ENCODE results near the gene MIER1.
"Not testable (repeated sequence)": the region's sequence is repeated elsewhere in the genome, so short reads cannot be mapped to it uniquely, and the experiment has no call there.

MIER1 gene

DNA sequence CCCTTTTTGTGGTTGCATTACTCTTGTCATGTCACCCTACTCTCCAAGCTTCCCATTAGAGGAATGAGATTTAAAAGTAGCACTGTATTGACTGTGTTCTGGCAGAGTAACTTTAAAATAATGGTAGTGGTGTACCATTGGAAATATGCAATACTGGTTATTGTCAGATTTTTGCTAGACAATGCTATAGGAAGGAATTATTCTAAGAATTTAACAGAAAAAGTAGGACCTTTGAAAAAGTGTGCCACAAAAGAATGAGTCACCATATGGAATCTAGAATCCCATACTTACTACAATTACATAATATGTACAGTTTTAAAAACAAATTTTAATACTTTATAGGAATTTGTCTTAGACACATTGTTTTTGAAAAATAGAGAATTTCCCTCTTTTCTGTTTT is 13.8 kb downstream of the MIER1 start:
- no peak for DNase-seq

DNA sequence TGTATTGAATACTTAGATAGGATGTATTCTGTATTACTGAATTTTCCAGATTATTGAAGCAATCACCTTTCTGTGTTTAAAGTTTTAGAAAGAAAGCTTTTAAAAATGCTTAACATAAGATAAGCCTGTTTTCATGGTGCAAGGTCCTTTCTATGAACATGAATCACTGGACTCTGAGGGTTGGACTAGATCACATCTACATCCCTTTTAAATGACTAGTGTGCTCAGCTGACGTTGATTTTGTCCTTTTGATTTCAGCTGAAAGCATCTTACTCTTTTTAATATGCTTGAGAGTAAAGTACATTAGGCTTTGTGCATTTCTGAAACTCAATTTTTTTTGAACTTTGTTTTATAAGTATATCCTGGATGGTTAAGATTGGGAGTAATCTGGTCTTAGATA is 16.2 kb downstream of the MIER1 start:
- DNase-seq, result no peak

DNA sequence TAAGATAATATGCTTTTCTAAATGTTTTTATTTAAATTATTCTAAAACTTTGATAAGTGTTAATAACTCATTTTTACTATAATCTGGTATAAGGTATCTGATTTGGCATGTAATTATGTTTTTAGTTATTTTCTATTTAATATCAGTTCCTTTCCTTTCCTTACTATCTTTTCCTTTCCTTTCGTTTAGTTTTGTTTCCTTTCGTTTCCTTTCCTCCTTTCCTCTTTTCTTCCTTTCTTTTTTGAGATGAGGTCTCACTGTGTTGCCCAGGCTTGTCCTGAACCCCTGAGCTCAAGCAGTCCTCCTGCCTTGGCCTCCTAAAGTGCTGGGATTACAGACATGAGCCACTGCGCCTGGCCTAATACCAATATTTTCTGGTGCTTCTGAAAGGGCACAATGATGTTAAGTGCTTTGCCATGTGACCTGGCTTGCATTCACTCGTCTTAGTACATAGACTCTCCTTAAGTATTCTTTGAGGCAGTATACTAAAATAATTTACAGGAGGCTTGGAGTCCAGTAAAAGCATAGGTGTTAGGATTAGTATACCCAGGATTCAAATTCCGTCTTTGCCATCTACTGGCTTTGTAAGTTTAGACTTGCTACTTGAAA is 18.7 kb downstream of the MIER1 start:
- DNase-seq, result no peak

DNA sequence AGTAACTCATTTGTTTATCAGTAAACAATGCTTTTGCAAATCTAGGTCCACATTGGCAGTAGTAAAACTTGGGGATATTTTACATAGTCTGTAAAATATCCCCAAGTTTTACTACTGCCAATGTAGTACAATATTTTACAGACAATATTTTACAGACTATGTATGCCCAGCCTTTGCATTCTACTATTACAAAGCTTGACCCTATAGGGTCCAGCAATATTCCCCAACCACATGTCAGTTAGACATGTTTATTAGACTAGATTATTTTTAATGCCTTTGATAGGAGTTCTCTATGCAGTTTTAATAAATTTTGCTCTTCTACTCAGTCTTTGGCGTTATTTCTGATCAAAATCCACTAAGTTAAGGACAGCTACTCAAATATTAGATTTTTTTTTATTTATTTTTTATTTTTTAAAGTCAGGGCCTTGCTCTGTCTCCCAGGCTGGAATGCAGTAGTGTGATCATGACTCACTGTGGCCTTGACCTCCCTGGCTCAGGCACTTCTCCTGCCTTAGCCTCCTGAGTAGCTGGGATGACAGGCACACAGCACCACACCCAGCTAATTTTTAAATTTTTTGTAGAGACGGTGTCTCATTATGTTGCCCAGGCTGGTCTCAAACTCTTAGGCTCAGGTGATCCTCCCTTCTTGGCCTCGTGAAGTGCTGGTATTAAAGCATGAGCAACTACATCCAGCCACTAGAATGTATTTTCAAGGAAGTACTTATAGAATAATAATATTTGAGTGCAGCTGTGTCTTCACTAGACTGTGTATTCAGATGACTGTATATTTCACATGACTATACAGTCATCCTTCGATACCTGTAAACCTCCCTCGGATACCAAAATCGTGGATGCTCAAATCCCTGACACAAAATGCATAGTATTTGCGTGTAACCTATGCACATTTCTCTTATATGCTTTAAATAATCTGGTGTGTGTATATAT is 19.8 kb downstream of the MIER1 start:
- DNase-seq, result peak; percentile 34

DNA sequence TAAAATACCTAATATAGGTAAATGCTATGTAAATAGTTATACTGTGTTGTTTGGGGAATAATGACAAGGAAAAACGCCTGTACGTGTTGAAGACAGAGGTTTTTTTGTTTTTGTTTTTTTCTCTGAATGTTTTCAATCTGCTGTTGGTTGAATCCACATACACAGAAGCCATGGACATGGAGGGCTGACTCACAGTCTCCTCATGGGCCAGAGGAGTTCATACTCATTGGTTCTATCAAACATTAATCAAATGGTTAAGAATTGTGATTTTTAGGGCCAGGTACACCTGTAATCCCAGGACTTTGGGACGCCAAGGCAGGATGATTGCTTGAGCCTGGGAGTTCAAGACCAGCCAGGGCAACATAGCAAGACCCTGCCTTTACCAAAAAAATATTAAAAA is 20.5 kb downstream of the MIER1 start:
- no peak for DNase-seq

DNA sequence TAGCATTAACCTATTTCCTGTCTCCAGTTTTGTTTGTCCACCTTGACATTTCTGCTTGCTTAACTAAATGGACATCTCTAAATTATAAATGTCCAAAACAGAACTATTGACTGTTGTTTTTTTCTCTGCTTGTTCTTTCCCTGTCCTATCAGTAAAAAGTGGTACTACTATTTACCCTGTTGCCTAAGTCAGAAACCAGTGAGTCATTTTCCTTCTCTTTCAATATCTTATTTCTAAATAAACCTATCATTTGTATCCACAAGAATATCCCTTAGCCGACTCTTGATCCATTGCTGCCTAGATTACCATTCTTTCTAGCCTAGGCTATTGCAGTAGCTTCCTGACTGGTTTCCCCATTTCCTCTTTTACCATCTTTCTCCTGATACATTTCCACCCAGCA is 22.5 kb downstream of the MIER1 start:
- DNase-seq, result no peak

DNA sequence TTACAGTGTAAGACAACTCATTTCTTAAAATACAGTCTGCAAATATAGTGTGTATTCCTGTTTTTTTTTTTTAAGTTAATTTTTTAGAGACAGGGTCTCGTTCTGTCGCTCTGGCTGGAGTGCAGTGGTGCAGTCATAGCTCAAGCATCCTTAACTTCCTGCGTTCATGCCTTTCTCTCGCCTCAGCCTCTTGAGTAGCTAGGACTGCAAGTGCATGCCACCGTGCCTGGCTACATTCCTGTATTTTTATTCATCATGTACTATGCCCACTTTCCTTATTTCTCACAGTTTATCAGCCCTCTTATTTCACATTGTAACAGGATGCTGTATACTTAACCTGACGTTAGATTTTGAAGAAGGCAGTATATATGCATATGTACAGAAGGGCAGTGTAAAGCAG is 26.7 kb downstream of the MIER1 start:
- DNase-seq, result no peak

DNA sequence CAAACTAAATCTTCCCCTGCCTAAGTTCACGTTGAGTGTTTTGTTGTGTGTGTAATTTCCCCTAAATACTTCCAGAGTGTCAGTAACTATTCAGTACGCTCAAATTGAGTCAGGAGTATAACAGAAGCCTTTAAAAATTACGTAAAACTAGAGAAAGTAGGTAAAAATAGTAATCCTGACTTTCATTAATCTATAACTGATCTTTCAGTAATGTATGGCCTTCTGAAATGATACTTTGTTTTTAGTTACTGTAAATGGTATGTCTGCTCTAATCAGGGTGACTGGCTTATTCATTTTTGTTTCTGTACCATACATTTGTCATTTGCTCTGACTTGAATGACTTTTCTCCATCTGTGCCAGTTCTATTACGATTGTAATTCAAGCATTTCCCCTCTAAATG is 29.4 kb downstream of the MIER1 start:
- no peak for DNase-seq

DNA sequence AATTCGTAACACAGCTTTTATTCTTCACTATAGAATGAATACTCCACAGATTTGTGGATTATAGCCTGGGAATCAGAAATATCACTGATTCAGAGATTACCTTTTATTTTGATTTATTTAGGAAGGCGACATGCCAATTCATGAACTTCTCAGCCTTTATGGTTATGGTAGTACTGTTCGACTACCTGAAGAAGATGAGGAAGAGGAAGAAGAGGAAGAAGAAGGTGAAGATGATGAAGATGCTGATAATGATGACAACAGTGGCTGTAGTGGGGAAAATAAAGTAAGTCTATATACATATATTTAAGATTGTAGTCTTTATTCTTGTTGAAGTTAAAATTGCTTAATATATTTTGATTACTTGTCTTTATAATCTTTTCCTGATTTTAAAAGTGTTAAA is 33.1 kb downstream of the MIER1 start:
- no peak for DNase-seq

DNA sequence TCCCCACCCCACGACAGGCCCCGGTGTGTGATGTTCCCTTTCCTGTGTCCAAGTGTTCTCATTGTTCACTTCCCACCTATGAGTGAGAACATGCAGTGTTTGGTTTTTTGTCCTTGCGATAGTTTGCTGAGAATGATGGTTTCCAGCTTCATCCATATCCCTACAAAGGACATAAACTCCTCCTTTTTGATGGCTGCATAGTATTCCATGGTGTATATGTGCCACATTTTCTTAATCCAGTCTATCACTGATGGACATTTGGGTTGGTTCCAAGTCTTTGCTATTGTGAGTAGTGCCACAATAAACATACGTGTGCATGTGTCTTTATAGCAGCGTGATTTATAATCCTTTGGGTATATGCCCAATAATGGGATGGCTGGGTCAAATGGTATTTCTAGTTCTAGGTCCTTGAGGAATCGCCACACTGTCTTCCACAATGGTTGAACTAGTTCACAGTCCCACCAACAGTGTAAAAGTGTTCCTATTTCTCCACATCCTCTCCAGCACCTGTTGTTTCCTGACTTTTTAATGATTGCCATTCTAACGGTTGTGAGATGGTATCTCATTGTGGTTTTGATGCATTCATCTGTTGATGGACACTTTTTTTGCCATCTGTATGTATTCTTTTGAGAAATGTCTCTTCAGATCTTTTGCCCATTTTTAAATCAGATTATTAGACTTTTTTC is 41.5 kb downstream of the MIER1 start:
- not testable (repeated sequence) for DNase-seq

DNA sequence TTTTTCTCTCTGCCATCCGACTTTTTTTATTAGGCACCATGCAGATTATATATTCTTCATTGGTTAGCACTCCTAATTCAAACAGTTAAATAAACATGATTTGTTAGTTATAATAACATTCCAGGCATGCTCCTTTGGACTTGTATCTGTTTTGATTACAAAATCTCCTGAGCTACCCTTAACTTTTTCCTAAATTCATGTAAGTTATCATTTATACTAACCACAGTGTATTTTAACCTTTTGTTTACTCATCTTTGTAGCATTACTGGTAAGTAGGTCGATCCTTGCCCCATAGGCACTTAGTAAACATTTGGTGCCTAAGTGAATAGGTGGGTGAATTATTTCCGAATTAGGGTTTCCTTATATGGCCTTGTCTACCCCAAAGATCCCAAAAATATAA is 43.8 kb downstream of the MIER1 start:
- DNase-seq, result no peak

DNA sequence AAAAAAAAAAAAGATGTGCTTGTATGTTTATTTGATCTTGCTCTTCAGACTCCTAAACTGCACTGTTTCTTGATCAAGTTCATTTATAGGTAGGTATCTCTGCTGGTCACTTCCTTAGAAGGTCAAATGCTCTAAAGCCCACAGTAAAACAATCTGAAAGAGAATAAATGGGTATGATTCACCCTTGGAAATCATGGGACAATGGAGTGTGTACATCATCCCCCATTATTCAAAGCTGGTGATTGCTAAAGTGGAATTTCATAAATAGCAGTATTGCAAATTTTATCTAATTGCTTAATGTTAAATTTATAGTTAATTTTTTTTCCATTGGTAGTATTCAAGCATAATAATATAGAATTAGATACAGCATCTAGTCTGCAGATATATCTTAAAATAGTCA is 53.4 kb downstream of the MIER1 start:
- DNase-seq, result no peak

DNA sequence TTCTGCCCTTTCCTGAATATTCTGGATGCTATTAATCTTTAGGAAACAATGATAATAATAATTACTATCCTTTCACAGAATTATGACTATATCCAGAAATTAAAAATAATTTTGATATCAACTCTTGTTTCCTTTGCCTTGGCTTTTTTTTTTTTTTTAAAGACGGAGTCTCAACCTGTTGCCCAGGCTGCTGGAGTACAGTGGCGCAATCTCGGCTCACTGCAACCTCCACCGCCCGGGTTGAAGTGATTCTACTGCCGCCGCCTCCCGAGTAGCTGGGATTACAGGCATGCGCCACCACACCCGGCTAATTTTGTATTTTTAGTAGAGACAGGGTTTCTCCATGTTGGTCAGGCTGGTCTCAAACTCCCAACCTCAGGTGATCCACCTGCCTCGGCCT is 54.8 kb downstream of the MIER1 start:
- DNase-seq, result not testable (repeated sequence)

DNA sequence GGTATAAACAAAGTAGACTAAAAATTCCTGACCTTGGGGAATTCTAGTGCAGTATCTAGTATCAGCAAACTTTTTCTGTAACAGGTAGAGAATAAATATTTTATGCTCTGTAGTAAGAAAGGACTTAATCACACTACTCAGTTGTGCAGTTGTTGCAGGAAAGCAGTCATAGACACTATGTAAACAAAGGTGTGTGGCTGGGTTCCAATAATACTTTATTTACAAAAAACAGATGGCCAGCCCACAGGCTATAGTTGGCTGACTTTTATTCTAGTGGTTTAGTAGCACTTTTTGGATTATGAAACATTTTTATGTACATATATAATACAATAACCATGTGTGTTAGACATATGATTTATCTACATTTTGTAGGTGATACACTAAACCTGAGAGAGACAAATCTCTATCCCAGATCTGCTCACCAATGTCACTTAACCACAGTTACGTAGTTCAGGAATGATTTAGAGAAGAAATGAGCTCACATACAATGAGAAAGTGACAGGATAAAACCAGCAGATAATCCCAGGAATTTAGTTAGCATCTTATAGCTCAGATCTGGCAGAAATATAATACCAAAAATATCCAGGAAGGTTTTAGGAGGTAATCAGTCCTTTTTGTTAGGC is 56.1 kb downstream of the MIER1 start:
- DNase-seq, result no peak

DNA sequence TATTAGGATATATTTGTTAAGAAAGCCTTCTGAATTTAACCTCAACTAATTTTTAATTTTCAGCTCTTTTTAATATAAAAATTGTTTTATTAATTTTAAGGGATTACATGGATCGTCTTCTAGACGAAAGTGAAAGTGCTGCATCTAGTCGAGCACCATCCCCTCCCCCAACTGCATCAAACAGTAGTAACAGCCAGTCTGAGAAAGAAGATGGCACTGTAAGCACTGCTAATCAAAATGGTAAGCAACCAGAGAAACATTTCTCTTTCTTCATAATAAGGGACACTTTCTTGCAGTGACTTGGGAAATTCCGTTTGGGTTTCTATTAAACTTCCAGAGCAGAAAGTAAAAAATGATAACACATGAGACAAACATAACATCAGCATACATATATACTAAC is 56.9 kb downstream of the MIER1 start:
- DNase-seq, result no peak

DNA sequence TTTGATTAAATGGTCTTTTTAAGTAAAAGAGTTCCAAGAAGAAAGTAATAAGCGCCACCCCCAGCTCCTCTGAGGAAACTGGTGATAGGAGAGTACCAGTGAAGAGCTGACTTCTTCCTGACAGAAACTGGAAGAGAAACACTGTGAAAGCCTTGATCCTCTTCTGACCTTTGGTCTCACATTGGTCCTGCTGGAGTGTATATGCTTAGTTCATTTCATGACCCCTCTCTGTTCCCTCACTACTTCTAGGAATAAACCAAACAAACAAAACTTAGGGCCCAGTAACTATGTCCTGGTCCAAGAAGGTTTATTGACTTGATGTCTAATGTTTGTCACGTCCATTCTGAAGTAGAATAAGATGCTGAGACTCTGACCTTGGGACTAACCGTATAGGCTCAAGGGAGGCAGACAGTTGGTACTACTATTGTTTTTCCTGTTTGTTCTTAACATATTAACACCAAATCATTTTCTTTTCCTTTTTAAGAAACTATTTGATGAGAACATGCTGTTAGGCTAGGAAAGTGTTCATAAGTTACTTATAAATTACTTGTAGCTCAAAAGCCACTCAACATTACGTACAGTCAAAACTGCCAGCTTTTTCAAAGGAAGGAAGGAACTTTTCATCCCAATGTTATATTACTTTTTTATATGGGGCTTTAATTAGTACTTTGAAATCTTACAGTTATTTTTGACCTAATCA is 57.9 kb downstream of the MIER1 start:
- DNase-seq, result no peak

DNA sequence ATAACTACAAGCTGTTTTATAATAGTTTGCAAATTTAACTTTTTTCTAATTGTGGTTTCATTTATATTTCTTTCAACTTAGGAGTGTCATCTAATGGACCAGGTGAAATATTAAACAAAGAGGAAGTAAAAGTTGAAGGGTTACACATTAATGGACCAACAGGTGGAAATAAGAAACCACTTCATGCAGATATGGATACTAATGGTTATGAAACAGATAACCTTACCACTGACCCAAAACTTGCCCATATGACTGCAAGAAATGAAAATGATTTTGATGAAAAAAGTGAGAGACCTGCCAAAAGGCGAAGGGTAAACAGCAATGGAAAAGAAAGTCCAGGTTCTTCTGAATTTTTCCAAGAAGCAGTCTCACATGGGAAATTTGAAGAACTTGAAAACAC is 59.7 kb downstream of the MIER1 start:
- DNase-seq, result no peak

DNA sequence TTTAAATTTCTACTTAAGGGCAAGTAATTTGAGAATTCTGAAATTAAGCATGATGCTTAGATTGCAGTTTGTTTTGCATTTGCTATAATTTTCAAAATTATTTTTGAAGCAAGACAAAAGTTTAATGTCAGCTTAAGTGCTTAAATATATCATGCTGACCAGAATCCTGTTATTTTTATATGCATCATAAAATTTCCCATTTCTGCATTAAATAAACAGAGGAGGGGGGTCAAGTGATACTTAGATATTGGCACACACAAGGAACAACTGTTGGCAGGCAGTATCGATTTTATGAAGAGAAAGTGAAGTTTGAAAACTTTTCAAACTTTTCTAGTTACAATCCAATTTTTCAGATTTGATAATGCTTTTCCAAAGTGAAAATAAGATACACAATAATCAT is 61.0 kb downstream of the MIER1 start:
- no peak for DNase-seq

DNA sequence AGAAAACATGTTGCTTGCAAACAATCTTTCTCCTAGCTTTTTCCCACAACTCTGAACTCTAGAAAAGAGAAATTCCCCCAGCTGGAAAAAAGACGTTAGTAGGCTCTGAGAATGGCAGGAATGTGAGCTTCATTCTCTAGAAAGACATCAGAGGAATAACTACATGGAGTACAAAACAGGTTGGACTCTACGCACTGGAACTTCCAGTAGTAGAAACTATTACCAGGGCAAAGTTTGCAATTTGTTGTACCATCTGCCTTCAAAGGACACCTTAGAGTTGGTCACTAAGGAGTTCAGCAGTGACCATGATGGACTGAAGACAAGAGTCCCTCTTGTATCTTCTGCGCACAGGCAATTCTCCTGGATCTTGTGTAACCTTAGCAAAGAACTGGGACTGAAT is 68.3 kb downstream of the MIER1 start:
- no peak for DNase-seq

DNA sequence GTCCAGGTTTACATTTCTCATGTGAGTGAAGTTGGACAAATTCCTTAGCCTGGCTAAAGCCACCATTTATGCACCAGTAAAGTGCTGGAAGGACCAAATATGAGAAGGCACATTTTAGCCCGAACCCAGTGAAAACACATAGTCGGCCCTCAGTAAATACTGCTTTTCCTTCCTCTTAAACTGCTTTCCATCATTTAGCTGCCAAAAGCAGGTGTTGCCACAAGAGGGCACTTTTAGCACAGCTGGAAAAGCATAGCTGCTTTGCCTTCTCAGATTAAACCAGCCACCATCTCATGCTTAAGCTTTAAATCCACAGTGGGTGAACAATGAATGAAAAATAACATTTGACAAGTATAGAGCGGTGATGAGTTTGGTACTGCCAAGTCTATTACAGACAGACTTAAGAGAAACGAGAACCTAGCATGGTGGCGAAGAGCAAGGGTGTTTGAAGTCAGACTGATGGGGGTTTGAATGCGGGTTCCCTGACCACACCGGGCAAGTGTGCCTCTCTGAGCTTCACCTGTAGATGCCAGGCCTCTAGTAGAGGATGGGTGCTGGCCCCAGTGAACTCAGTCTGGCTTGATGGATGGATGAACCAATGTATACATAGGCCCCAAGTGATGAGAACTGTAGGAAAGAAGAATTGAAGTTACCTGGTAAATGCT is 71.4 kb downstream of the MIER1 start:
- DNase-seq, result peak; percentile 17

DNA sequence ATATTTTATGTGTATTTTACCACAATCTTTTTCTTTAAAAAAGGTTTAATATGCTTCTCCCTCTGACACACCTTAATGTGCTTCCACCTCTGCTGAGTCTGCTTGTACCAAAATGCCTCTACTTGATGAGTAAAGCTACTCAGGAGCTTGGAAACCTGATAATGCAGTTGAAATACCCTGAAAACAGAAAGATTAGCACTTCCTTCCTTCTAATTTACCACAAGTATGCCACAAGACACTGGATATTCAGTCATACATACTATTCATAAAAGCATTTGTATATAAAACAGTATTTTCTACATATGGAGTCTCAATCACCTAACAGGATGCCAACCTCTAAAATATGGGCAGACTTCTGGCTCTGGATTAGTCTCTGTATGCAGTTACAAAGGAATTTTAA is 74.2 kb downstream of the MIER1 start:
- DNase-seq, result no peak
